Right forelimb (tissue), 1 donor: ENCODE data around the gene MTUS2.

Experiments
- DNase-seq: peaks from one replicate; pipeline ENCODE4 v3.0.0-alpha.2; 2018

Gene MTUS2

GRCh38 chr13:28820099-28821051 is at the start of gene MTUS2:
Gene MTUS2 (plus strand): TSS chr13:28820339.
- DNase-seq = no peak

GRCh38 chr13:28778308-28779215 is 41.6 kb upstream of the MTUS2 start:
- no peak for DNase-seq

GRCh38 chr13:28792992-28793391 is 27.1 kb upstream of the MTUS2 start:
- DNase-seq = no peak

GRCh38 chr13:28794396-28794795 is 25.7 kb upstream of the MTUS2 start:
- DNase-seq = no peak

- no peak for DNase-seq
Measured at GRCh38 chr13:28796938-28797257, 23.2 kb upstream of the MTUS2 start.

GRCh38 chr13:28805193-28805819 is 14.8 kb upstream of the MTUS2 start:
- no peak for DNase-seq

GRCh38 chr13:28817204-28817603 is 2.9 kb upstream of the MTUS2 start:
- DNase-seq = no peak

- DNase-seq = no peak
Measured at GRCh38 chr13:28819046-28819730, 951 bp upstream of the MTUS2 start.

- peak; percentile 72 for DNase-seq
Measured at GRCh38 chr13:28819735-28820098, 422 bp upstream of the MTUS2 start.

- no peak for DNase-seq
Measured at GRCh38 chr13:28822151-28822550, 2.0 kb downstream of the MTUS2 start.

- DNase-seq = no peak
Measured at GRCh38 chr13:28822801-28823200, 2.7 kb downstream of the MTUS2 start.

GRCh38 chr13:28825379-28825778 is 5.2 kb downstream of the MTUS2 start:
- no peak for DNase-seq

GRCh38 chr13:28826368-28826767 is 6.2 kb downstream of the MTUS2 start:
- no peak for DNase-seq

- DNase-seq = no peak
Measured at GRCh38 chr13:28830580-28830979, 10.4 kb downstream of the MTUS2 start.

GRCh38 chr13:28831117-28831516 is 11.0 kb downstream of the MTUS2 start:
- DNase-seq = no peak

- DNase-seq = no peak
Measured at GRCh38 chr13:28837111-28837510, 17.0 kb downstream of the MTUS2 start.

GRCh38 chr13:28843639-28844038 is 23.5 kb downstream of the MTUS2 start:
- no peak for DNase-seq

- no peak for DNase-seq
Measured at GRCh38 chr13:28849441-28849840, 29.3 kb downstream of the MTUS2 start.

GRCh38 chr13:28850226-28850625 is 30.1 kb downstream of the MTUS2 start:
- DNase-seq = no peak

- no peak for DNase-seq
Measured at GRCh38 chr13:28851422-28851821, 31.3 kb downstream of the MTUS2 start.

GRCh38 chr13:28854657-28855056 is 34.5 kb downstream of the MTUS2 start:
- DNase-seq = no peak

- DNase-seq = no peak
Measured at GRCh38 chr13:28856287-28856686, 36.1 kb downstream of the MTUS2 start.

- no peak for DNase-seq
Measured at GRCh38 chr13:28859069-28859468, 38.9 kb downstream of the MTUS2 start.
